HEK293 (cell line): ENCODE measurements around the gene RAD9B.

Experiments used
- CTCF ChIA-PET: fragments of 350-600 bp; formaldehyde crosslinking; extraction: SDS; loops from one replicate; lab custom pipeline; 2021; ENCODE audit warnings: antibody characterized with exemption; lab: Yijun Ruan, JAX
- POLR2A ChIA-PET: fragments of 300-600 bp; formaldehyde crosslinking; extraction: SDS; loops from one replicate; lab custom pipeline; 2020; ENCODE audit warnings: antibody characterized with exemption, inconsistent platforms; lab: Yijun Ruan, JAX
- H3K27ac ChIP-seq: fragments of 200-500 bp; sonication (Bioruptor generic); 2 replicates; pipeline ENCODE4 v1.5.1; 2014; ENCODE audit warnings: low read depth, low read length, control low read depth, inconsistent platforms; ENCODE audit errors: extremely low read depth
- H3K36me3 ChIP-seq, 2 experiments: fragments of 200-500 bp in 1 of 2; sonication (Bioruptor generic) in 1 of 2; 1 replicate in 1 of 2; 2 replicates in 1 of 2; pipeline ENCODE4 v1.5.1; 2014 to 2017; ENCODE audit warnings: inconsistent platforms in 2 of 2, low read length in 2 of 2; ENCODE audit not compliant: control insufficient read depth in 2 of 2, insufficient read depth in 1 of 2
- H3K4me1 ChIP-seq: fragments of 200-500 bp; sonication (Bioruptor generic); 2 replicates; pipeline ENCODE4 v1.5.1; 2014; ENCODE audit warnings: mild to moderate bottlenecking, low read length, inconsistent platforms; ENCODE audit not compliant: control insufficient read depth, insufficient read depth
- H3K4me3 ChIP-seq: 2 replicates; pipeline ENCODE4 v1.5.1; 2011; ENCODE audit warnings: low read depth, mild to moderate bottlenecking, control low read depth, low read length, moderate library complexity
- H3K9me3 ChIP-seq: fragments of 200-500 bp; sonication (Bioruptor generic); 2 replicates; pipeline ENCODE4 v1.5.1; 2014; ENCODE audit warnings: low read depth, low read length, inconsistent platforms; ENCODE audit not compliant: control insufficient read depth, insufficient read depth
- ZNF146 ChIP-seq: fragments of 450-650 bp; formaldehyde crosslinking; IDR thresholded peaks from 2 replicates; pipeline ENCODE4 v1.5.1; 2016; ENCODE audit warnings: missing biosample characterization, missing genetic modification characterization
- ZNF155 ChIP-seq: fragments of 450-650 bp; formaldehyde crosslinking; IDR thresholded peaks from 2 replicates; pipeline ENCODE4 v1.5.1; 2016; ENCODE audit warnings: missing biosample characterization, missing genetic modification characterization
- ZNF37A ChIP-seq: fragments of 450-650 bp; IDR thresholded peaks from 2 replicates; pipeline ENCODE4 v1.5.1; 2018; ENCODE audit warnings: missing biosample characterization, missing genetic modification characterization
- ZNF521 ChIP-seq: fragments of 450-650 bp; formaldehyde crosslinking; IDR thresholded peaks from 2 replicates; pipeline ENCODE4 v1.5.1; 2017; ENCODE audit warnings: missing biosample characterization, mild to moderate bottlenecking, missing genetic modification characterization
- TF ChIP-seq, protein P1 (sequence below): fragments of 450-650 bp; formaldehyde crosslinking; IDR thresholded peaks from 2 replicates; pipeline ENCODE4 v1.5.1; 2017; ENCODE audit warnings: missing biosample characterization, missing genetic modification characterization

The RAD9B gene

GRCh38 chr12:110550981-110551380 lies 48.9 kb downstream of the RAD9B start:
- H3K4me3 ChIP-seq, result no peak overlapping the region
- peaks cover 6 to 17% of the 10 kb centered on the region in 2 experiments; a peak in 2 of 3 replicates for H3K36me3 ChIP-seq
- H3K4me1 ChIP-seq, result peaks cover 13% of the 10 kb centered on the region; the same call in 1 of the 2 replicates
- no peak overlapping the region for H3K27ac ChIP-seq
- CTCF ChIA-PET, result interaction anchor here (0.7 to 4.0 kb wide), 7 partner anchors 18 to 276 kb away, joined by 3 to 32 read pairs (median 5); no protein-coding TSS in a partner anchor
- POLR2A ChIA-PET, result no interaction called here
- TF ChIP-seq ZNF521 (tag by site-specific recombination), result no peak
- TF ChIP-seq ZNF146 (tag by site-specific recombination), result no peak
- TF ChIP-seq ZNF37A (tag by site-specific recombination), result no peak
- TF ChIP-seq ZNF155 (tag by site-specific recombination), result no peak
- TF ChIP-seq, protein P1, sequence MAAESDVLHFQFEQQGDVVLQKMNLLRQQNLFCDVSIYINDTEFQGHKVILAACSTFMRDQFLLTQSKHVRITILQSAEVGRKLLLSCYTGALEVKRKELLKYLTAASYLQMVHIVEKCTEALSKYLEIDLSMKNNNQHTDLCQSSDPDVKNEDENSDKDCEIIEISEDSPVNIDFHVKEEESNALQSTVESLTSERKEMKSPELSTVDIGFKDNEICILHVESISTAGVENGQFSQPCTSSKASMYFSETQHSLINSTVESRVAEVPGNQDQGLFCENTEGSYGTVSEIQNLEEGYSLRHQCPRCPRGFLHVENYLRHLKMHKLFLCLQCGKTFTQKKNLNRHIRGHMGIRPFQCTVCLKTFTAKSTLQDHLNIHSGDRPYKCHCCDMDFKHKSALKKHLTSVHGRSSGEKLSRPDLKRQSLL (tag by site-specific recombination), result no peak
- no peaks in the 10 kb centered on the region for H3K9me3 ChIP-seq
